WTC11 (cell line): ENCODE data around the gene CD302. TPM values are rescaled to one million over a fixed set of nuclear protein-coding genes. Genes with fewer than 3 reads are reported as not detected.

ENCODE experiments used
- ATAC-seq: fragments of 200-7000 bp; cut with Tn5 transposase; 2 replicates; pipeline ENCODE4 v1.10.0; 2021; ENCODE audit warnings: mild to moderate bottlenecking, moderate library complexity
- CTCF ChIA-PET: fragments of 300-600 bp; sonication (Branson Sonifier 250); formaldehyde crosslinking; loops from one replicate; lab custom pipeline; 2021; ENCODE audit warnings: antibody characterized with exemption; lab: Charles Lee
- POLR2A ChIA-PET: fragments of 350-600 bp; sonication (Branson Sonifier 250); formaldehyde crosslinking; loops from one replicate; lab custom pipeline; 2021; ENCODE audit warnings: antibody characterized with exemption; lab: Charles Lee
- DNase-seq: peaks from one replicate; pipeline ENCODE4 v3.0.0; 2021; ENCODE audit warnings: low spot score
- H3K27ac Mint-ChIP-seq: 2 replicates; pipeline ENCODE4 v1.8.0; 2021; ENCODE audit warnings: mixed read lengths
- H3K27me3 Mint-ChIP-seq: 2 replicates; pipeline ENCODE4 v1.8.0; 2021; ENCODE audit warnings: low read depth, mild to moderate bottlenecking, moderate library complexity, mixed read lengths
- H3K36me3 Mint-ChIP-seq: 2 replicates; pipeline ENCODE4 v1.8.0; 2021; ENCODE audit warnings: mixed read lengths
- H3K4me1 Mint-ChIP-seq: 2 replicates; pipeline ENCODE4 v1.8.0; 2022; ENCODE audit warnings: mixed read lengths
- H3K4me3 Mint-ChIP-seq: 2 replicates; pipeline ENCODE4 v1.8.0; 2021; ENCODE audit warnings: mild to moderate bottlenecking, moderate library complexity, mixed read lengths
- H3K9me3 Mint-ChIP-seq: 2 replicates; pipeline ENCODE4 v1.8.0; 2021; ENCODE audit warnings: mixed read lengths
- ATF1 ChIP-seq: sonication (generic); formaldehyde crosslinking; IDR thresholded peaks from 2 replicates; pipeline ENCODE4 v1.8.1; 2023; ENCODE audit warnings: mild to moderate bottlenecking, moderate library complexity, missing genetic modification reagents
- EMX1 ChIP-seq: fragments of 250-450 bp; sonication (Bioruptor Pico); IDR thresholded peaks from 2 replicates; pipeline ENCODE4 v1.8.0; 2021; ENCODE audit warnings: mild to moderate bottlenecking
- GTF2I ChIP-seq: fragments of 250-450 bp; sonication (Bioruptor Pico); conservative IDR thresholded peaks from 2 replicates; pipeline ENCODE4 v1.4.0; 2021; ENCODE audit warnings: mild to moderate bottlenecking
- MYBL2 ChIP-seq: sonication (generic); formaldehyde crosslinking; IDR thresholded peaks from 2 replicates; pipeline ENCODE4 v1.8.1; 2023; ENCODE audit warnings: mild to moderate bottlenecking, moderate library complexity, missing genetic modification reagents
- NR1H2 ChIP-seq: sonication (generic); formaldehyde crosslinking; IDR thresholded peaks from 2 replicates; pipeline ENCODE4 v1.9.0; 2021; ENCODE audit warnings: mild to moderate bottlenecking, moderate library complexity, missing genetic modification reagents
- NR3C1 ChIP-seq: sonication (generic); formaldehyde crosslinking; conservative IDR thresholded peaks from 2 replicates; pipeline ENCODE4 v1.8.1; 2023; ENCODE audit warnings: low read depth, mild to moderate bottlenecking, missing genetic modification reagents
- RELA ChIP-seq: sonication (generic); formaldehyde crosslinking; IDR thresholded peaks from 2 replicates; pipeline ENCODE4 v1.8.1; 2022; ENCODE audit warnings: missing genetic modification reagents, mild to moderate bottlenecking, borderline replicate concordance
- ZBTB21 ChIP-seq: sonication (generic); formaldehyde crosslinking; IDR thresholded peaks from 2 replicates; pipeline ENCODE4 v1.8.1; 2023; ENCODE audit warnings: mild to moderate bottlenecking, missing genetic modification reagents, borderline replicate concordance
- ZNF317 ChIP-seq: sonication (generic); formaldehyde crosslinking; IDR thresholded peaks from 2 replicates; pipeline ENCODE4 v1.8.1; 2023; ENCODE audit warnings: low read depth, mild to moderate bottlenecking, moderate library complexity, missing genetic modification reagents, borderline replicate concordance
- ZNF416 ChIP-seq: fragments of 250-450 bp; sonication (Bioruptor Pico); IDR thresholded peaks from 2 replicates; pipeline ENCODE4 v1.9.0; 2021; ENCODE audit warnings: mild to moderate bottlenecking, inconsistent platforms
- ZNF423 ChIP-seq: fragments of 250-450 bp; sonication (Bioruptor Pico); IDR thresholded peaks from 2 replicates; pipeline ENCODE4 v2.1.2; 2022; ENCODE audit warnings: mild to moderate bottlenecking, moderate library complexity
- ZNF671 ChIP-seq: fragments of 250-450 bp; sonication (Bioruptor Pico); IDR thresholded peaks from 2 replicates; pipeline ENCODE4 v1.8.0; 2021; ENCODE audit warnings: mild to moderate bottlenecking
- total RNA-seq: library from RNA; stranded (reverse); gene quantifications from 3 replicates; pipeline ENCODE4 v1.2.3, GENCODE V29; 2021
- TF ChIP-seq, protein P1 (sequence below): sonication (generic); formaldehyde crosslinking; IDR thresholded peaks from 2 replicates; pipeline ENCODE4 v1.8.1; 2022; ENCODE audit warnings: low read depth, mild to moderate bottlenecking, moderate library complexity, missing genetic modification reagents, borderline replicate concordance
- TF ChIP-seq, protein P2 (sequence below): fragments of 250-450 bp; sonication (Bioruptor Pico); conservative IDR thresholded peaks from 2 replicates; pipeline ENCODE4 v1.9.0; 2021; ENCODE audit warnings: mild to moderate bottlenecking
- TF ChIP-seq, protein P3 (sequence below): fragments of 250-450 bp; sonication (Bioruptor Pico); IDR thresholded peaks from 2 replicates; pipeline ENCODE4 v1.9.0; 2021; ENCODE audit warnings: mild to moderate bottlenecking, borderline replicate concordance
- TF ChIP-seq, protein P4 (sequence below): sonication (generic); formaldehyde crosslinking; conservative IDR thresholded peaks from 2 replicates; pipeline ENCODE4 v1.8.1; 2022; ENCODE audit warnings: mild to moderate bottlenecking, missing genetic modification reagents
- TF ChIP-seq, protein P5 (sequence below): fragments of 250-450 bp; sonication (Bioruptor Pico); IDR thresholded peaks from 2 replicates; pipeline ENCODE4 v1.9.0; 2021; ENCODE audit warnings: mild to moderate bottlenecking
- TF ChIP-seq, protein P6 (sequence below): sonication (generic); formaldehyde crosslinking; IDR thresholded peaks from 2 replicates; pipeline ENCODE4 v1.8.0; 2022; ENCODE audit warnings: missing genetic modification reagents

The CD302 gene
- total RNA-seq, 1 experiment from 2014 or later: 1.4 TPM

DNA sequence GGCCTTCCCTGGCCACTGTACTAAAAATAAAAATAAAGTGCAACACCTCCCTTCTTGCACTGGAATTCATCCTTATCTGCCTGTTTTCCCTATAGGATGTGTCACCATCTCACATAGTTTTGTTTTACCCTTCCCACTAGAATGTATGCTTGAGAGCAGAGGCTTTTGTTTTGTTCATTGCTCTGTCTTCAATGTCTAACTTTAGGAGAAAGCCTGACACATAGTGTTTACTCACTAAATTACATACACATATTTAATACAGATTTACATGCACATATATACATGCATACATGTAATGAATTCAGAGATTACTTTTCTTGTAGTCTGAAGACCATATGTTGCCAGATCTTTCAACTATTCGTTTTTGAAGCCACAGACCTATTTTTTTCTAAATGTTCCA is 23.0 kb downstream of the CD302 start:
- H3K27ac Mint-ChIP-seq: peak overlapping the region; percentile 79; the same call in 1 of the 2 replicates

DNA sequence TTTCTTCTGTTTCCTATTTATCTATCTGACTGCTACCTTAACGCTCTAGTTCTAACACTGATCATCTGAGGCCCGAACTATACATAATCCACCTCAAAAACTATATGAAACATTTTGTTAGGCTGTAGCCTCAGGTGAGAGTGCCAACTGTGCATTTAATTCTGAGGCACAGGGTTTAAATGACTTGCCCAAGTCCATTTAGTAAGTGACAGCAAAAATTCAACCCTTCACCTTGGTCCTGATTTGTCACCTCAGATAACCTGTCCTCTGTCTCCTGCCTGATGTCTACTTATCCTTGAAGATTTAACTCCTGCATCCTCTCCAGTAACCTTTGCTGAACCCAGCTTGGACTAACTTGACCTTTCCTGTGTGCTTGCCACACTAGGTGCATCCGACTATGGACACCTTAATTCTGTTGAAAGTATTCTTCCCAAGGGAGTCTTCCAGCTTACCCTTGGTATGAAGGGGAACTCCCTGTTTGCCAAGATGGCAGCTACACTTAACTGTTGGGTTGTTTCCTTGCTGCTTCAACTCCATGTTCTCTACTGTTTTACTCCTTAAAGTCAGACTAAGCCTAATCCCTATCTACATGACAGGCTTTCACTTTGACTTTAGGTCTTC is 23.5 kb downstream of the CD302 start:
- ChIA-PET POLR2A (interaction anchor here (0.6 kb wide), 1 partner anchor 10 kb away, joined by 6 read pairs; no protein-coding TSS in a partner anchor), CTCF (no interaction called here)
- Mint-ChIP-seq H3K4me3 (no peak overlapping the region), H3K4me1 (peaks cover 6% of the 10 kb centered on the region), H3K27ac (peak overlapping the region; percentile 79), H3K36me3 (no peaks in the 10 kb centered on the region)
- ATAC-seq: no peak; the same call in 1 of the 2 replicates
- DNase-seq: no peak
- TF ChIP-seq NR1H2 (no peak), ZNF671 (CRISPR knock-in tag) (peak; percentile 25; the same call in 1 of the 2 replicates), EMX1 (CRISPR knock-in tag) (no peak), NR3C1 (CRISPR knock-in tag) (no peak), ZNF317 (CRISPR knock-in tag) (no peak)
- TF ChIP-seq, protein P1, sequence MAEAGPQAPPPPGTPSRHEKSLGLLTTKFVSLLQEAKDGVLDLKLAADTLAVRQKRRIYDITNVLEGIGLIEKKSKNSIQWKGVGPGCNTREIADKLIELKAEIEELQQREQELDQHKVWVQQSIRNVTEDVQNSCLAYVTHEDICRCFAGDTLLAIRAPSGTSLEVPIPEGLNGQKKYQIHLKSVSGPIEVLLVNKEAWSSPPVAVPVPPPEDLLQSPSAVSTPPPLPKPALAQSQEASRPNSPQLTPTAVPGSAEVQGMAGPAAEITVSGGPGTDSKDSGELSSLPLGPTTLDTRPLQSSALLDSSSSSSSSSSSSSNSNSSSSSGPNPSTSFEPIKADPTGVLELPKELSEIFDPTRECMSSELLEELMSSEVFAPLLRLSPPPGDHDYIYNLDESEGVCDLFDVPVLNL (CRISPR knock-in tag): no peak
- TF ChIP-seq, protein P2, sequence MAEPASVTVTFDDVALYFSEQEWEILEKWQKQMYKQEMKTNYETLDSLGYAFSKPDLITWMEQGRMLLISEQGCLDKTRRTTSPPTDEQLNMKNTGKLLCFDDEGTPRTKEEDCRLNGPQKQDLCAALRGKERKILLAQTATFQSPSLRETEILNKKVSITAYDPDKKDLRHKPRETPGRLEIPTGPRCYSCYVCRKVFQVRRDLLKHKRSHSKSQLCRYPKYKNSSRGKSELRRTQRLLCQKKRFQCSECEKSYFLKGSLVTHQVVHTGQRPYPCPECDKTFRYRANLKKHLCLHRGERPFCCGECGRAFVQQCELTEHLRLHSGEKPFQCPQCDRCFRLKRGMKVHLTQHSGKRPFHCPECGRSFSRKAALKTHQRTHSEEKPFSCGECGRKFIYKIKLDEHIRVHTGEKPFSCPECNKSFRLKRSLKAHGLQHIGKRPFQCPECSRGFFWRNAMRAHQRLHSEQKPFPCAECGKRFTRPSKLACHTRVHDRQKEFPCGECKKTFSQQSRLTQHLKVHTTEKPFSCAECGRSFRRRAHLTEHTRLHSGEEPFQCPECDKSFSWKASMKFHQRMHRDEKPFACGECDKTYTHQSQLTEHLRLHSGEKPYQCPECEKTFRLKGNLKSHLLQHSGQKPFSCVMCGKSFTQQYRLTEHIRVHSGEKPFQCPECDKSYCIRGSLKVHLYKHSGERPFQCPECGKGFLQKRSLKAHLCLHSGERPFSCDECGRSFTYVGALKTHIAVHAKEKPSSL (CRISPR knock-in tag): no peak
- TF ChIP-seq, protein P3, sequence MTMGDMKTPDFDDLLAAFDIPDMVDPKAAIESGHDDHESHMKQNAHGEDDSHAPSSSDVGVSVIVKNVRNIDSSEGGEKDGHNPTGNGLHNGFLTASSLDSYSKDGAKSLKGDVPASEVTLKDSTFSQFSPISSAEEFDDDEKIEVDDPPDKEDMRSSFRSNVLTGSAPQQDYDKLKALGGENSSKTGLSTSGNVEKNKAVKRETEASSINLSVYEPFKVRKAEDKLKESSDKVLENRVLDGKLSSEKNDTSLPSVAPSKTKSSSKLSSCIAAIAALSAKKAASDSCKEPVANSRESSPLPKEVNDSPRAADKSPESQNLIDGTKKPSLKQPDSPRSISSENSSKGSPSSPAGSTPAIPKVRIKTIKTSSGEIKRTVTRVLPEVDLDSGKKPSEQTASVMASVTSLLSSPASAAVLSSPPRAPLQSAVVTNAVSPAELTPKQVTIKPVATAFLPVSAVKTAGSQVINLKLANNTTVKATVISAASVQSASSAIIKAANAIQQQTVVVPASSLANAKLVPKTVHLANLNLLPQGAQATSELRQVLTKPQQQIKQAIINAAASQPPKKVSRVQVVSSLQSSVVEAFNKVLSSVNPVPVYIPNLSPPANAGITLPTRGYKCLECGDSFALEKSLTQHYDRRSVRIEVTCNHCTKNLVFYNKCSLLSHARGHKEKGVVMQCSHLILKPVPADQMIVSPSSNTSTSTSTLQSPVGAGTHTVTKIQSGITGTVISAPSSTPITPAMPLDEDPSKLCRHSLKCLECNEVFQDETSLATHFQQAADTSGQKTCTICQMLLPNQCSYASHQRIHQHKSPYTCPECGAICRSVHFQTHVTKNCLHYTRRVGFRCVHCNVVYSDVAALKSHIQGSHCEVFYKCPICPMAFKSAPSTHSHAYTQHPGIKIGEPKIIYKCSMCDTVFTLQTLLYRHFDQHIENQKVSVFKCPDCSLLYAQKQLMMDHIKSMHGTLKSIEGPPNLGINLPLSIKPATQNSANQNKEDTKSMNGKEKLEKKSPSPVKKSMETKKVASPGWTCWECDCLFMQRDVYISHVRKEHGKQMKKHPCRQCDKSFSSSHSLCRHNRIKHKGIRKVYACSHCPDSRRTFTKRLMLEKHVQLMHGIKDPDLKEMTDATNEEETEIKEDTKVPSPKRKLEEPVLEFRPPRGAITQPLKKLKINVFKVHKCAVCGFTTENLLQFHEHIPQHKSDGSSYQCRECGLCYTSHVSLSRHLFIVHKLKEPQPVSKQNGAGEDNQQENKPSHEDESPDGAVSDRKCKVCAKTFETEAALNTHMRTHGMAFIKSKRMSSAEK (CRISPR knock-in tag): no peak
- TF ChIP-seq, all 79 proteins: peak for 1
- Mint-ChIP-seq H3K27me3 (no peaks in the 10 kb centered on the region), H3K9me3 (no peaks in the 10 kb centered on the region)

More for the DNA sequence above, 23.0 kb downstream of the CD302 start:
- no peaks in the 10 kb centered on the region for H3K27me3 Mint-ChIP-seq
- no peak for TF ChIP-seq ZNF416
- TF ChIP-seq, protein P4, sequence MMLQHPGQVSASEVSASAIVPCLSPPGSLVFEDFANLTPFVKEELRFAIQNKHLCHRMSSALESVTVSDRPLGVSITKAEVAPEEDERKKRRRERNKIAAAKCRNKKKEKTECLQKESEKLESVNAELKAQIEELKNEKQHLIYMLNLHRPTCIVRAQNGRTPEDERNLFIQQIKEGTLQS: no peak
- no peak for TF ChIP-seq NR3C1 (CRISPR knock-in tag)
- TF ChIP-seq ZNF423 (CRISPR knock-in tag): no peak
- no peak for TF ChIP-seq MYBL2 (CRISPR knock-in tag)
- no peak for TF ChIP-seq RELA (CRISPR knock-in tag)
- no peak for TF ChIP-seq ZBTB21
- TF ChIP-seq, protein P5, sequence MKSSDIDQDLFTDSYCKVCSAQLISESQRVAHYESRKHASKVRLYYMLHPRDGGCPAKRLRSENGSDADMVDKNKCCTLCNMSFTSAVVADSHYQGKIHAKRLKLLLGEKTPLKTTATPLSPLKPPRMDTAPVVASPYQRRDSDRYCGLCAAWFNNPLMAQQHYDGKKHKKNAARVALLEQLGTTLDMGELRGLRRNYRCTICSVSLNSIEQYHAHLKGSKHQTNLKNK (CRISPR knock-in tag): no peak
- TF ChIP-seq, protein P6, sequence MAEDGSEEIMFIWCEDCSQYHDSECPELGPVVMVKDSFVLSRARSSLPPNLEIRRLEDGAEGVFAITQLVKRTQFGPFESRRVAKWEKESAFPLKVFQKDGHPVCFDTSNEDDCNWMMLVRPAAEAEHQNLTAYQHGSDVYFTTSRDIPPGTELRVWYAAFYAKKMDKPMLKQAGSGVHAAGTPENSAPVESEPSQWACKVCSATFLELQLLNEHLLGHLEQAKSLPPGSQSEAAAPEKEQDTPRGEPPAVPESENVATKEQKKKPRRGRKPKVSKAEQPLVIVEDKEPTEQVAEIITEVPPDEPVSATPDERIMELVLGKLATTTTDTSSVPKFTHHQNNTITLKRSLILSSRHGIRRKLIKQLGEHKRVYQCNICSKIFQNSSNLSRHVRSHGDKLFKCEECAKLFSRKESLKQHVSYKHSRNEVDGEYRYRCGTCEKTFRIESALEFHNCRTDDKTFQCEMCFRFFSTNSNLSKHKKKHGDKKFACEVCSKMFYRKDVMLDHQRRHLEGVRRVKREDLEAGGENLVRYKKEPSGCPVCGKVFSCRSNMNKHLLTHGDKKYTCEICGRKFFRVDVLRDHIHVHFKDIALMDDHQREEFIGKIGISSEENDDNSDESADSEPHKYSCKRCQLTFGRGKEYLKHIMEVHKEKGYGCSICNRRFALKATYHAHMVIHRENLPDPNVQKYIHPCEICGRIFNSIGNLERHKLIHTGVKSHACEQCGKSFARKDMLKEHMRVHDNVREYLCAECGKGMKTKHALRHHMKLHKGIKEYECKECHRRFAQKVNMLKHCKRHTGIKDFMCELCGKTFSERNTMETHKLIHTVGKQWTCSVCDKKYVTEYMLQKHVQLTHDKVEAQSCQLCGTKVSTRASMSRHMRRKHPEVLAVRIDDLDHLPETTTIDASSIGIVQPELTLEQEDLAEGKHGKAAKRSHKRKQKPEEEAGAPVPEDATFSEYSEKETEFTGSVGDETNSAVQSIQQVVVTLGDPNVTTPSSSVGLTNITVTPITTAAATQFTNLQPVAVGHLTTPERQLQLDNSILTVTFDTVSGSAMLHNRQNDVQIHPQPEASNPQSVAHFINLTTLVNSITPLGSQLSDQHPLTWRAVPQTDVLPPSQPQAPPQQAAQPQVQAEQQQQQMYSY (CRISPR knock-in tag): no peak
- no peak for TF ChIP-seq GTF2I
- TF ChIP-seq ATF1 (CRISPR knock-in tag): no peak
- CTCF ChIA-PET: no interaction called here
- peaks cover 6% of the 10 kb centered on the region for H3K4me1 Mint-ChIP-seq
- DNase-seq (no peak), ATAC-seq (no peak)
- no peaks in the 10 kb centered on the region for H3K9me3 Mint-ChIP-seq
- POLR2A ChIA-PET: no interaction called here
- no peaks in the 10 kb centered on the region for H3K36me3 Mint-ChIP-seq
- H3K4me3 Mint-ChIP-seq: no peak overlapping the region
